IMR-90 (cell line): ENCODE data around the gene MPIG6B. TPM values are rescaled to one million over a fixed set of nuclear protein-coding genes. Genes with fewer than 3 reads are reported as not detected.

ENCODE experiments used
- ATAC-seq: fragments of 200-7000 bp; cut with Tn5 transposase; 2 replicates; pipeline ENCODE4 v1.9.1; 2020; ENCODE audit warnings: low read depth, mild to moderate bottlenecking, moderate library complexity
- BruUV-seq: library from RNA; stranded (reverse); fragments of 400-500 nt; replicated peaks from 2 replicates; lab custom pipeline; 2021; lab: Mats Ljungman, UMichigan
- CTCF ChIA-PET: fragments of 300-600 bp; formaldehyde crosslinking; extraction: SDS; loops from one replicate; lab custom pipeline; 2021; ENCODE audit warnings: antibody characterized with exemption; lab: Yijun Ruan, JAX
- POLR2A ChIA-PET: fragments of 300-600 bp; sonication (Branson Sonifier 250); formaldehyde crosslinking; loops from one replicate; lab custom pipeline; 2022; ENCODE audit warnings: antibody characterized with exemption; ENCODE audit not compliant: unreplicated experiment; lab: Charles Lee
- DNase-seq: peaks from one replicate; pipeline ENCODE4 v3.0.0; 2013
- H2AFZ ChIP-seq: replicated peaks from 2 replicates; pipeline ENCODE3; 2013; ENCODE audit warnings: low read length, mild to moderate bottlenecking; ENCODE audit not compliant: poor library complexity
- H2AK5ac ChIP-seq: 2 replicates; pipeline ENCODE4 v1.6.1; 2013; ENCODE audit warnings: low read depth, low read length, inconsistent platforms
- H2AK9ac ChIP-seq: replicated peaks from 2 replicates; pipeline ENCODE3; 2013; ENCODE audit warnings: mild to moderate bottlenecking, low read depth, low read length, moderate library complexity; ENCODE audit not compliant: poor library complexity
- H2BK120ac ChIP-seq: 2 replicates; pipeline ENCODE4 v1.6.1; 2013; ENCODE audit warnings: low read depth, low read length, inconsistent platforms
- H2BK15ac ChIP-seq: 3 replicates; pipeline ENCODE4 v1.6.1; 2013; ENCODE audit warnings: low read depth, low read length, inconsistent platforms
- H2BK20ac ChIP-seq: 2 replicates; pipeline ENCODE4 v1.6.1; 2013; ENCODE audit warnings: low read depth, mild to moderate bottlenecking, inconsistent platforms, low read length, moderate library complexity
- H2BK5ac ChIP-seq: 2 replicates; pipeline ENCODE4 v1.6.1; 2013; ENCODE audit warnings: mild to moderate bottlenecking, low read depth, low read length, inconsistent platforms; ENCODE audit not compliant: poor library complexity, severe bottlenecking
- H3K14ac ChIP-seq: replicated peaks from 2 replicates; pipeline ENCODE4 v1.6.1; 2013; ENCODE audit warnings: low read depth, low read length, inconsistent platforms
- H3K18ac ChIP-seq: 2 replicates; pipeline ENCODE4 v1.6.1; 2013; ENCODE audit warnings: low read depth, low read length, control low read depth
- H3K23ac ChIP-seq: 2 replicates; pipeline ENCODE4 v1.6.1; 2013; ENCODE audit warnings: low read depth, low read length, inconsistent platforms
- H3K27ac ChIP-seq: 2 replicates; pipeline ENCODE4 v1.5.1; 2013; ENCODE audit warnings: mild to moderate bottlenecking, control low read depth, low read length; ENCODE audit not compliant: insufficient read depth
- H3K27me3 ChIP-seq: 2 replicates; pipeline ENCODE4 v1.6.1; 2013; ENCODE audit warnings: low read length; ENCODE audit not compliant: control insufficient read depth, insufficient read depth
- H3K36me3 ChIP-seq: 2 replicates; pipeline ENCODE4 v1.6.1; 2013; ENCODE audit warnings: low read length, mixed read lengths; ENCODE audit not compliant: control insufficient read depth, insufficient read depth
- H3K4ac ChIP-seq: 2 replicates; pipeline ENCODE4 v1.6.1; 2013; ENCODE audit warnings: low read depth, low read length, inconsistent platforms
- H3K4me1 ChIP-seq: 2 replicates; pipeline ENCODE4 v1.6.1; 2013; ENCODE audit warnings: low read length, mixed read lengths; ENCODE audit not compliant: control insufficient read depth, insufficient read depth
- H3K4me2 ChIP-seq: 2 replicates; pipeline ENCODE4 v1.6.1; 2013; ENCODE audit warnings: low read depth, mild to moderate bottlenecking, control low read depth, low read length, moderate library complexity
- H3K4me3 ChIP-seq: 2 replicates; pipeline ENCODE4 v1.5.1; 2013; ENCODE audit warnings: low read depth, mild to moderate bottlenecking, control low read depth, low read length, moderate library complexity; ENCODE audit not compliant: insufficient read depth
- H3K56ac ChIP-seq: 2 replicates; pipeline ENCODE4 v1.6.1; 2013; ENCODE audit warnings: low read length, inconsistent platforms; ENCODE audit not compliant: insufficient read depth; ENCODE audit errors: extremely low read depth
- H3K79me1 ChIP-seq, 2 experiments: 2 replicates each; pipeline ENCODE4 v1.6.1; 2013; ENCODE audit warnings: low read length in 2 of 2, inconsistent platforms in 1 of 2, low read depth in 1 of 2
- H3K9ac ChIP-seq: 2 replicates; pipeline ENCODE4 v1.6.1; 2013; ENCODE audit warnings: low read depth, low read length, control low read depth
- H3K9me1 ChIP-seq: 2 replicates; pipeline ENCODE4 v1.6.1; 2013; ENCODE audit warnings: low read length, inconsistent platforms; ENCODE audit not compliant: insufficient read depth
- H3K9me3 ChIP-seq: 2 replicates; pipeline ENCODE4 v1.6.1; 2013; ENCODE audit warnings: low read length; ENCODE audit not compliant: control insufficient read depth, insufficient read depth
- H4K20me1 ChIP-seq: 2 replicates; pipeline ENCODE4 v1.6.1; 2013; ENCODE audit warnings: low read length, inconsistent platforms; ENCODE audit not compliant: insufficient read depth
- H4K5ac ChIP-seq: 2 replicates; pipeline ENCODE4 v1.6.1; 2013; ENCODE audit warnings: mild to moderate bottlenecking, low read depth, low read length, control low read depth
- H4K8ac ChIP-seq, 2 experiments: 2 replicates each; pipeline ENCODE4 v1.6.1; 2013; ENCODE audit warnings: low read depth in 2 of 2, low read length in 2 of 2, control low read depth in 1 of 2, inconsistent platforms in 1 of 2
- H4K91ac ChIP-seq: 2 replicates; pipeline ENCODE4 v1.6.1; 2013; ENCODE audit warnings: low read depth, low read length, inconsistent platforms; ENCODE audit not compliant: insufficient read depth
- MAFK ChIP-seq: IDR thresholded peaks from 2 replicates; pipeline ENCODE4 v1.6.1; 2012; ENCODE audit warnings: low read depth, low read length, improper control_type of control experiment
- POLR2A ChIP-seq: IDR thresholded peaks from 2 replicates; pipeline ENCODE4 v1.6.1; 2012; ENCODE audit warnings: mild to moderate bottlenecking, low read depth, low read length
- RCOR1 ChIP-seq: IDR thresholded peaks from 2 replicates; pipeline ENCODE4 v1.6.1; 2012; ENCODE audit warnings: mild to moderate bottlenecking, low read length, improper control_type of control experiment; ENCODE audit not compliant: insufficient replicate concordance
- RFX5 ChIP-seq: IDR thresholded peaks from 2 replicates; pipeline ENCODE4 v1.8.0; 2012; ENCODE audit warnings: low read depth, mild to moderate bottlenecking, low read length, moderate library complexity
- USF2 ChIP-seq: fragments of 150-350 bp; IDR thresholded peaks from 2 replicates; pipeline ENCODE4 v1.6.1; 2017; ENCODE audit warnings: mild to moderate bottlenecking, antibody characterized with exemption, low read length, low read depth
- WGBS, 2 experiments: methylation state at CpG; one replicate each; pipeline versions ENCODE4 v1.1.5 to v1.1.7; 2013; ENCODE audit warnings: missing lambda C conversion rate in 2 of 2; ENCODE audit not compliant: insufficient read length in 1 of 2; ENCODE audit errors: extremely low coverage in 2 of 2; 5-methylcytosine and 5-hydroxymethylcytosine counted together
- dilution Hi-C: fragments of 300-500 bp; cut with HindIII; formaldehyde crosslinking; loops from one replicate; pipeline ENCODE4 v1.14.3; 2018; ENCODE audit warnings: low sequenced_read_pairs; ENCODE audit not compliant: unreplicated experiment
- in situ Hi-C: fragments of 300-500 bp; cut with MboI; formaldehyde crosslinking; loops from 3 replicates; pipeline ENCODE4 v1.14.3; 2019; ENCODE audit warnings: low sequenced_read_pairs, inconsistent platforms, mixed read lengths
- intact Hi-C: fragments of 100-400 bp; cut with micrococcal nuclease; formaldehyde crosslinking; loops from 2 replicates; pipeline ENCODE4 v1.10.0; 2022
- polyA plus RNA-seq, 3 experiments: library from polyadenylated mRNA; depleted of rRNA; stranded (reverse); fragments of >200 nt; gene quantifications; 2 replicates each; pipeline ENCODE4 v1.2.3, GENCODE V29; 2012; ENCODE audit warnings: low replicate concordance in 1 of 3
- total RNA-seq: library from RNA; depleted of rRNA; stranded (reverse); fragments of >200 nt; gene quantifications from 2 replicates; pipeline ENCODE4 v1.2.3, GENCODE V29; 2012

MPIG6B gene
- total and polyA plus RNA-seq, 2 of the 4 experiments (the other 2 are of a cell fraction) = not detected

- CTCF ChIA-PET = no interaction called here
- Histone ChIP-seq H3K56ac (no peak overlapping the region), H2AFZ (no peak overlapping the region), H4K20me1 (0 out of 2 replicates have a peak, but pooled peaks cover 4% of the 10 kb centered on the region), H3K14ac (no peak overlapping the region), H3K4me3 (no peak overlapping the region), H2BK5ac (no peak overlapping the region), H3K9me1 (no peaks in the 10 kb centered on the region), H3K23ac (no peak overlapping the region), H2AK5ac (no peak overlapping the region), H4K5ac (no peak overlapping the region), H4K8ac (no peak overlapping the region), H3K4ac (no peak overlapping the region), H2AK9ac (no peak overlapping the region), H3K36me3 (peaks cover 63% of the 10 kb centered on the region), H3K9me3 (no peaks in the 10 kb centered on the region), H3K27me3 (no peaks in the 10 kb centered on the region), H2BK15ac (no peak overlapping the region), H3K27ac (no peak overlapping the region), H2BK120ac (no peak overlapping the region), H3K79me1 (peaks cover 4 to 19% of the 10 kb centered on the region in 2 experiments; a peak in 3 of 4 replicates), H3K4me1 (no peaks in the 10 kb centered on the region), H3K18ac (no peak overlapping the region), H4K91ac (no peak overlapping the region), H3K9ac (no peak overlapping the region), H2BK20ac (no peak overlapping the region), H3K4me2 (no peak overlapping the region)
- POLR2A ChIA-PET = no interaction called here
- intact Hi-C loops = no loop called here
- TF ChIP-seq POLR2A (no peak), MAFK (no peak), RFX5 (no peak), USF2 (no peak), RCOR1 (no peak)
- WGBS, 2 experiments = 83% methylated on average over 1 of the region's 6 CpGs; no CpG with 5 or more reads in 1 of the 2 experiments
- DNase-seq (no peak), ATAC-seq (no peak)
- in situ Hi-C loops = no loop called here
- BruUV-seq = no TSS peak
- dilution Hi-C loops = no loop called here
Observed at GRCh38 chr6:31693535-31693934, 29.6 kb upstream of the MPIG6B start.
